HG03066 (cell line): ENCODE measurements around the gene FES.
A peak's percentile ranks its signal among the peaks of the same experiment; 100 is the strongest.
"Not testable (repeated sequence)": the region's sequence is repeated elsewhere in the genome, so short reads cannot be mapped to it uniquely, and the experiment has no call there.

Source experiments
- ATAC-seq: cut with Tn5 transposase; IDR thresholded peaks from one replicate; pipeline ENCODE4 v1.9.1; 2021; ENCODE audit warnings: low read depth; ENCODE audit not compliant: unreplicated experiment

Gene FES

DNA sequence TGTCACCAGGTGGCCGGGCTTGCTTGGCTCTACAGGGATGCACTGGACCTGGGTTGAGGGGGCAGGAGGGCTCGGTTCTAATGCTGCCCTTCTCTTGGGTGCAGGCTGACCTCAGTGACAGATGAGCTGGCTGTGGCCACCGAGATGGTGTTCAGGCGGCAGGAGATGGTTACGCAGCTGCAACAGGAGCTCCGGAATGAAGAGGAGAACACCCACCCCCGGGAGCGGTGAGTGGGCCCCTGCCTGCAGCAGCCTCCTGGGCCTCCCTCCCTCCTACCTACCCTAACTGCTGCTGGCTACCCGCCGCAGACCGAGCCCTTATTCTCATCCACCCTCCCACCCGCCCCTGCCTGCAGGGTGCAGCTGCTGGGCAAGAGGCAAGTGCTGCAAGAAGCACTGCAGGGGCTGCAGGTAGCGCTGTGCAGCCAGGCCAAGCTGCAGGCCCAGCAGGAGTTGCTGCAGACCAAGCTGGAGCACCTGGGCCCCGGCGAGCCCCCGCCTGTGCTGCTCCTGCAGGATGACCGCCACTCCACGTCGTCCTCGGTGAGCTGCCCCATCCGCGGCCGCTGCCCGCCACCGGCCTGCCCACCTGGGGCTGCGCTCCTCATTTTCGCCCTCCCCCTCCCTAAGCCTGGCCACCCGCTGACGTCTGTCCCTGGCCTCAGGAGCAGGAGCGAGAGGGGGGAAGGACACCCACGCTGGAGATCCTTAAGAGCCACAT lies 5.6 kb downstream of the FES start:
- ATAC-seq = no peak

DNA sequence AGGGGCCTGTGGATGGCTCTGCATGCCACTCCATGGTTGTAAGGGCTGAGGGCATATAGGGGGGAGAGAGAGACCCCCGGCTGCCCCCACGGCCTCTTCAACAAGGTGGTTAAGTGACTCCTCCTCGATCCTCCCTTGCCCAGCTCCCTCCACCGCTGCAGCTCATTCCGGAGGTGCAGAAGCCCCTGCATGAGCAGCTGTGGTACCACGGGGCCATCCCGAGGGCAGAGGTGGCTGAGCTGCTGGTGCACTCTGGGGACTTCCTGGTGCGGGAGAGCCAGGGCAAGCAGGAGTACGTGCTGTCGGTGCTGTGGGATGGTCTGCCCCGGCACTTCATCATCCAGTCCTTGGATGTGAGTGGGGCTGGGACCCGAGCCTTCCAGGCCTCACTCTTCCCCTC lies 6.5 kb downstream of the FES start:
- no peak for ATAC-seq

DNA sequence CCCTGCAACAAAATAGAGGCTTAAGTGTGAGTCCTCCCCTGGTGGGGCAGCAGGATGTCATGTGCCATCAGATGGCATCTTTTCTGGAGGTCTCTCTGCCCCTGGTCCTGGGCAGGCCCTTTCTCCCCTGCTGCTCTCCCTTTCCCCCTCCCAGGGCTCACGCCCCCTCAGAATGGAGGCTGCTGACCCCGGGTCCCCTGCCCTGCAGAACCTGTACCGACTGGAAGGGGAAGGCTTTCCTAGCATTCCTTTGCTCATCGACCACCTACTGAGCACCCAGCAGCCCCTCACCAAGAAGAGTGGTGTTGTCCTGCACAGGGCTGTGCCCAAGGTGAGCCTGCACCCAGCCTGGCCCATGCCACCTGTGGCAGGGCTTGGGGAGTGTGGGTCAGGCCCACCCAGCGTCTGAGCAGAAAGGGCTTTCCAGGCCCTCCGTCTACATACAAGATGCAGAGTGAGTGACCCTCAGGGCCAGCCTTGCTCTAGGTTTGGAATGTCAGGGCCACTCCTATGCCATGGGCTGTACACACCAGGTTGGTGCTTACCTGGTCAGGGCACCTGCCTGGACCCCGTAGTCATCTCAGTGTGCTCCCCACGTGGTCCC lies 7.1 kb downstream of the FES start:
- ATAC-seq = no peak

DNA sequence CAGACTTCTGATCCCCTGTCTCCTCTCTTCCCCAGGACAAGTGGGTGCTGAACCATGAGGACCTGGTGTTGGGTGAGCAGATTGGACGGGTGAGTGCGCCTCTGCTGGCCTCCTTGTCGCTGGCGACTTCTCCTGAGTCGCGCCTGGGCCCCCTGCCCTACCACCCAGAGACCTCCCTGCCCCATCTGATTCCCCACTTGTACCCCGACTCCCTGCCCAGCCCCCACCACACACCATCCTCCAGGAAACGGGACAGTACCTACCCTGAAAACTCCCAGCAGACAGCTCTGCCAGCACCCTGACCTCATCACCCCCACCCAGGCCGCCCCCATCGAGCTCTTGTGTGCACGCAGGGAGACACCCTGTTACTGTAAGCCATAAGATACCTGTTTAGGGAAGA lies 7.7 kb downstream of the FES start:
- no peak for ATAC-seq

DNA sequence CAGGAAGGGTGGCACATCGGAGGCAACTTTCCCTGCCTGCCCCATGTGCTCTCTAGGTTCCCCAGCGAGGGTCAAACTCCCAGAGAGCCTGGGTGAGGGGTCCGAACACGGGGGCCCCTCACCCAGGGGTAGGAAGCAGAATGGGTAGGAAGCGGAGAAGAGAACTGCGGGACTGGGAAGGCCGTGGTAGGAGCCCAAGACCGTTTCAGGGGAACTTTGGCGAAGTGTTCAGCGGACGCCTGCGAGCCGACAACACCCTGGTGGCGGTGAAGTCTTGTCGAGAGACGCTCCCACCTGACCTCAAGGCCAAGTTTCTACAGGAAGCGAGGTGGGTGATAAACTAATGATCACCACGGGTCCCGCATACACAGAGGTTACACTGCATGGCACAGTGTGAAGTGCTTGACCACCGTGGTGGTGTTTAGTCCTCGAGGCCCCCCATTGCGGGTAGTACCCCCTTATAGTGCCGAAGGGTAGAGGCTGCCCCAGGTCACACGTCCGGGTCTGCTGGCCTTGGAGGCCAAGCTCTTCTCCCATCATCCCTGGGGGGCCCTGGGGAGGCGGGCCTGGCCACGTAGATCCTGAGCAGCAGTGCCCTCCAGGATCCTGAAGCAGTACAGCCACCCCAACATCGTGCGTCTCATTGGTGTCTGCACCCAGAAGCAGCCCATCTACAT lies 8.3 kb downstream of the FES start:
- no peak for ATAC-seq

DNA sequence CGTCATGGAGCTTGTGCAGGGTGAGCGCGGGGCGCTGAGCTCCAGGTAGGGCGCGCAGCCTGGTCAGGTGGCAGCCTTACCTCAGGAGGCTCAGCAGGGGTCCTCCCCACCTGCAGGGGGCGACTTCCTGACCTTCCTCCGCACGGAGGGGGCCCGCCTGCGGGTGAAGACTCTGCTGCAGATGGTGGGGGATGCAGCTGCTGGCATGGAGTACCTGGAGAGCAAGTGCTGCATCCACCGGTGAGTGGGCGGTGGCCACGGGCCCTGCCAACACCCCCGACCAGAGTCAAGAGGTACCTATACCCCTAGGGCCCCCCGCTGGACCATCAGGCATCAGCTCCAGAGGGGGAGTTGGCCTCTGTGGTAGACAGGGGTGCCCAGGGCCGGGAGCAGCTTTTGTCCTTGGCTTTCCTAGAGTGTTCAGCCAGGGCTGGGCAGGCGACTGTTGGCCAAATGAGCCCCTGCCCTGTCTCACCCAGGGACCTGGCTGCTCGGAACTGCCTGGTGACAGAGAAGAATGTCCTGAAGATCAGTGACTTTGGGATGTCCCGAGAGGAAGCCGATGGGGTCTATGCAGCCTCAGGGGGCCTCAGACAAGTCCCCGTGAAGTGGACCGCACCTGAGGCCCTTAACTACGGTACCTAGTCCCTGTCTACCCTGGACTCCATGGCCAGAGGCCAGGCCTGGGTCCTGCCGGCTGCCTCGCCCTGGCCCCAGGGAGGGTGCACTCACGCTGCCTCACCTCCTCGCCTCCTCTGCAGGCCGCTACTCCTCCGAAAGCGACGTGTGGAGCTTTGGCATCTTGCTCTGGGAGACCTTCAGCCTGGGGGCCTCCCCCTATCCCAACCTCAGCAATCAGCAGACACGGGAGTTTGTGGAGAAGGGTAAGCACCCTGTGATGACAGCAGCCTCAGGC lies 9.1 kb downstream of the FES start:
- ATAC-seq = no peak

DNA sequence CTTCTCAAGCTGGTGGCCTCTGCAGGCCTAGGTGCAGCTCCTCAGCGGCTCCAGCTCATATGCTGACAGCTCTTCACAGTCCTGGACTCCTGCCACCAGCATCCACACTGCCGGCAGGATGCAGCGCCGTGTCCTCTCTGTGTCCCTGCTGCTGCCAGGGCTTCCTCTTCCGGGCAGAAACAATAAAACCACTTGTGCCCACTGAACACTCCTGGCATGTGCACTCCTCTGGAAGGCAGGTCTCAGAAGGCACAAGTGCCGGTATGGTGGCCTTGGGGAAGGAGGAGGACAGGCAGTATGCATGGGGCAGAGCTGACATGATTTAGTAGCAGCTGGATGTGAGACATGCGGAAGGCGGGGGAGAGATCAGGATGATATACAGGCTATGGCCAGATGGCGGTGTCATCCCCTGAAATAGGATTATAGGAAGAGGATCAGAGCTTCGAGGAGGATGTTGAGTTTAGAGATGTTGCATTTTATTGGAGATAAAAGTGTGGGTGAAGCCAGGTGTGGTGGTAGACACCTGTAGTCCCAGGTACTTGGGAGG lies 11.3 kb downstream of the FES start:
- no peak for ATAC-seq

DNA sequence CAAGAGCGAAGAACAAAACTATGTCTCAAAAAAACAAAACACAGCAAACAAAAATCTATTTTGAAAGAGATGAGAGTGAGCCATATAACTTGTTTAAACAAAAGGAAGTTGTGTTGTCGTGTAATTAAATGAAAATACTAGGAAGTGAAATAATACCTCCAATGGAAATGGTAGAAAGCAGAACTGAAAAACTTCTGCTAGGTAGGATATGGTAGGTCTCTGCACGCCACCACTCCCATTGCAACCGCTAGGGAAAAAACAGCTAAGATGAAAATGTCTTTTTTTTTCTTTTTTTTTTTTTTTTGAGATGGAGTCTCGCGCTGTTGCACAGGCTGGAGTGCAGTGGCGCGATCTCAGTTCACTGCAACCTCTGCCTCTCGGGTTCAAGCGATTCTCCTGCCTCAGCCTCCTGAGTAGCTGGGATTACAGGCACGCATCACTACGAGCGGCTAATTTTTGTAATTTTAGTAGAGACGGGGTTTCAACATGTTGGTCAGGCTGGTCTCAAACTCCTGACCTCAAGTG lies 12.9 kb downstream of the FES start:
- not testable (repeated sequence) for ATAC-seq

DNA sequence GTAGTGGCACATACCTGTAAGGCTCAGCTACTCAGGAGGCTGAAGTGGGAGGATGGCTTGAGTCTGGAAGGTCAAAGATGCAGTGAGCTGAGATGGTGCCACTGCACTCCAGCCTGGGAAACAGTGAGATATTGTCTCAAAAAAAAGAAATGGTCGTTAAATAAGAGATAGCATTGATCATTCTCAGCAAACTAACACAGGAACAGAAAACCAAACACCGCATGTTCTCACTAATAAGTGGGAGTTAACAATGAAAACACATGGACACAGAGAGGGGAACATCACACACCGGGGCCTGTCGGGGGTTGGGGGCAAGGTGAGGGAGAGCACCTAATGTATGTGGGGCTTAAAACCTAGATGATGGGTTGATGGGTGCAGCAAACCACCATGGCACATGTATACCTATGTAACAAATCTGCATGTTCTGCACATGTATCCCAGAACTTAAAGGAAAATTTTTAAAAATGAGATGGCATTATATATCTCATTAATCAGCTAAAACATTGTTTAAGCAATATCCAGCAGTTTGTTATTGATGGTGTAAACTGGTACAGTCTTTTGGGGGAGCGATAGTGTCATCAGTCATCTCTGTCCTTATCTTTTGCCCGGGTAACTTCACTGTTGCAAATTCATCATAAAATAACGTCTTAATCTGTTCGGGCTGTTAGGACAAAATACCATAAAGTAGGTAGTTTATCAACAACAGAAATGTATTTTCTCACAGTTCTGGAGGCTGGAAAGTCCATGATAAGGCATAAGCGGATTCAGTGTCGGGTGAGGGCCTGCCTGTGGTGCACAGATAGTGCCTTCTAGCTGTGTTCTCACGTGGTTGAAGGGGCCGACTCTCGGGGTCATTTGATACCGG lies 17.1 kb downstream of the FES start:
- ATAC-seq = no peak

DNA sequence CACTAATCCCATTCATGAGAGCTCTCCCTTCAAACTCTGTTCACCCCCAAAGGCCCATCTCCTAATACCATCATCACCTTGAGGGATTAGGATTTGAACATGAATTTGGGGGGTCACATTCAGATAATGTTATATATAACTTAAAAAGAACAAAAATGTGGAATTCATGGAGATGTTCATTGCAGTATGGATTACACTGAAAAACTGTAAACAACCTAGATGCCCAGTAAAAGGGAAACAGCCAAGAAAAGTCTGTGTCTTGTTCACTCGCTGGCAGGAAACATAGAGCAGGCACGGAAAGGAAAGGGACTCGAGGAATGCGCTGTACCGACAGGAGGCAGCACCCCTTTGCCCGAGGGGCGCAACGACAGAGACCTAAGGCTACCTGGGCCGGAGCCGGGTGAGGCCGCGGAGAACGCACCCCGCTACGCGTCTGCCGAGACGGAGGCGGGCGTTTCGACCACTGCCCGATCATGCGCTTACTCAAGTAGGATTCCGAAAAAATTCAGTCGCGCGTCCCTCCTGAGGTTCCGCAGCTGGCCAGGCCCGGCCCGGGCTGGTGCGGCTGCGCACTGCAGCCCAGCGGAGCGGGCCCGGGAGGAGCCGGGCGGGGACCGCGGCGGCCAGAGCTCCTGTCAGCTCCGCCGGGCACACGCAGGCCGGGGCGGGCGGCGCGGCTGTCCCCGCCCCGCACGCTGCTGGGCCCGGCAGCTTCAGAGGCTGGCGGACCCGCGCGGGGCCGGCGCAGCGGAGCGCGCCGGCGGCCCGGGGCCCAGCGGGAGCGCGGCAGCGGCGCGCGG lies 17.9 kb downstream of the FES start:
- ATAC-seq = peak; percentile 65

DNA sequence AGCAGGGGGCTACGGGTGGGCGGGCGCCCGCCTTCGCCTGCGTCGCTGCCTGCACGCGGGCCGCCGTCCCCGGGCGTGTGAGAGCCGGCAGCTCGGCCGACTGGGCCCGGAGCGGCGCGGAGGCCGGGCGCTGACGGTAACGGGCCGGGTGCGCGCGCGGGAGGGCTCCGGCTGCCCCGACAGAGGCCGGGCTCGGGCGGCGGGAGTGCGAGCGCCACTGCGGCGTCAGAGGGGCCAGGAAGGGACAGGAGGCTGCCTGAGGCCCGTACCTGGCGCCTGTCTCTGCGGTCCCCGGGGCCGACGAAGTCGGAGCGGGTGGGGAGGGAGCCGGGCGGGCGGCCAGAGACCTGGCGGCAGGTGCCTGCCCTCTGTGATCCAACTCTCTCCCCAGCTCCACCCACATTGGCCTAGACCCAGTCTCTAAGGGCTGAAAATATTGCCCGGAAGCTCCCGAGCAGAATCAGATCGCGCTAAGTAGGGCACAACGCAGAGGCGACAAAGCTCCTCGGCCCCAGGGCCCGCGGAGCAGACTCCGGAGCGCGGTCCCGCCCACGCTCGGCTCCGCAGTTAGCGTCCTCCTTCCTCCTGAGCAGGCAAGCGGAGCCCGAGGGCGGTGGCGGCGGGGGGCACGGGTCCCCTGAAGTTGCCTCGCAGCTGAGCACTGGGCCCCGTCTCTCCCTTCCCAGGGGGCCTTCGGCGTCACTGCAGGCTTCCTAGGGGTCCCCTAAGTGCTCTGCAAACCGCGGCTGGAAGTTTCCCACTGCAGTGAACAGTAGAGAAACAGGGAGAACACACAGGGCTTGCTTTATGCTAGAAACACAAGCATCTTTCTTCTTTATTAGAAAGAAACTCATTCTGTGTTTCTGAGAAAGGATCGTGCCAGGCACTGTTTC lies 18.8 kb downstream of the FES start, which contains the start of gene MAN2A2:
Gene MAN2A2 (plus strand): TSS at position 463 of the 893 bp plus-strand sequence. CDS start 906 bp downstream, outside the sequence.
- peak; percentile 59 for ATAC-seq

DNA sequence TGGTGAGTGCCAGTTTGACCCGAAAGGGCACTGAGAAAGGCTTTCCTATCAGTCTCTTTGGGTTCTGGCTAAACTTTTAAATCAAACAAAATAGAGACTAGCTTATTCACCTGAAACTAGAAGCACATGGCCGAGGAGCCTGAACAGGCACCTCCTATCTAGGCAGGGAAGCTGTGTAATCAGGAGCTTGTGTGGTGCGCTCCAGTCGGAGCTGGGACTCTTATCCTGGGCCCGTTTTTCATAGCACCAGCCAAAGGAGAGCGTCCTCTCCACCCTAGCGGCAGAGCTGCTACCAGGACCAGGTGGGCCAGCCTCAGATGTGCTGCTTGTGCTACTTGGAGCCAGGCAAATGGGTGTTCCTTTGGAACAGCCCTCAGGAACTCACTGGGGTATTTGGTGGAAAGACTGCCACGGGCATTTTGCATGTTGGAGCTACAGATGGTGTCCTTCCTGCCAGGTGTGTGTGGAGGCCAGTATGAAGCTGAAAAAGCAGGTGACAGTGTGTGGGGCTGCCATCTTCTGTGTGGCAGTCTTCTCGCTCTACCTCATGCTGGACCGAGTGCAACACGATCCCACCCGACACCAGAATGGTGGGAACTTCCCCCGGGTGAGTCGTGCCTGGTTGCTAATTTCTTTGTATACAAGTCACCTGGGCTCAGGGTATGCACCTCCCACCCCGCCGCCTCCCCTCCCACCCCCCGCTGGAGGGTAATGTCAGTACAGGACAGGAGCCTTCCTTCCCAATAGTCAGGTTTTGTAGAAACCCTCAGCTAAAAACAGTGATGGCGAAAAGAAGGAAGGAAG lies 19.6 kb downstream of the FES start:
- no peak for ATAC-seq

DNA sequence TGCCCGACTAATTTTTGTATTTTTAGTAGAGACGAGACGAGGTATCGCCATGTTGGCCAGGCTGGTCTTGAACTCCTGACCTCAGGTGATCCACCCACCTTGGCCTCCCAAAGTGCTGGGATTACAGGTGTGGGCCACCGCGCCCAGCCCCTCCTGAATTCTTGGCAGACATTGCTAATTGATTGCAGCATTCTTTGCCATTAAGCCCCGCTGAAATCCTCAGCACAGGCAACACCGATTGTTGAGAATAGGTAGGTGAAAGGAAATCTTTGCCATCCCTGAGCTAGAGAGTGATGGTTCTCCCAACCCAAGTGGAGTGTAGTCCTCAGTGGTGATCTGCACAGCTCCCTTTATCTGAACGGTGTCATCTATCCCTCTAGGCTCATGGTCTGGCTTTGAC lies 20.4 kb downstream of the FES start:
- ATAC-seq = no peak

DNA sequence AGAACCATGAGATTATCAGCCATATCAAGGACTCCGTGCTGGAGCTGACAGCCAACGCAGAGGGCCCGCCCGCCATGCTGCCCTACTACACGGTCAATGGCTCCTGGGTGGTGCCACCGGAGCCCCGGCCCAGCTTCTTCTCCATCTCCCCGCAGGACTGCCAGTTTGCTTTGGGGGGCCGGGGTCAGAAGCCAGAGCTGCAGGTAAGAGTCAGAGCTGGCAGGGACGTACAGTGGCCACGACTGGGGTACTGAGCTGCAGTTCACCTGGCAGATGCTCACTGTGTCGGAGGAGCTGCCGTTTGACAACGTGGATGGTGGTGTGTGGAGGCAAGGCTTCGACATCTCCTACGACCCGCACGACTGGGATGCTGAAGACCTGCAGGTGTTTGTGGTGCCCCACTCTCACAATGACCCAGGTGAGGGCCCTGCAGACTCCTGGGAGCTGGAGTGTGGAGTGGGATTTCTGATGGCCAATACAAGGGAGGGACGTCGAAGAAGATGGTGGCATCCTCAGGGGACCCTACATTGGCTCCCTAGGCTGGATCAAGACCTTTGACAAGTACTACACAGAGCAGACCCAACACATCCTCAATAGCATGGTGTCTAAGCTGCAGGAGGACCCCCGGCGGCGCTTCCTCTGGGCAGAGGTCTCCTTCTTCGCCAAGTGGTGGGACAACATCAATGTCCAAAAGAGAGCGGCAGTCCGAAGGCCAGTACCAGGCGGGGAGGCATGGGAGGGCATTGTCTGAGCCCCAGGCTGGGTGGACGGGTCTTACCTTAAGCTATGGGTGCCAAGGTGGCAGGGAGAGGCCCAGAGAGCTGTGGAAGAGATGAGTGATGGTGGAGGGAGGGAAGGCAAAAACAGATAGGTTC lies 21.2 kb downstream of the FES start:
- no peak for ATAC-seq

DNA sequence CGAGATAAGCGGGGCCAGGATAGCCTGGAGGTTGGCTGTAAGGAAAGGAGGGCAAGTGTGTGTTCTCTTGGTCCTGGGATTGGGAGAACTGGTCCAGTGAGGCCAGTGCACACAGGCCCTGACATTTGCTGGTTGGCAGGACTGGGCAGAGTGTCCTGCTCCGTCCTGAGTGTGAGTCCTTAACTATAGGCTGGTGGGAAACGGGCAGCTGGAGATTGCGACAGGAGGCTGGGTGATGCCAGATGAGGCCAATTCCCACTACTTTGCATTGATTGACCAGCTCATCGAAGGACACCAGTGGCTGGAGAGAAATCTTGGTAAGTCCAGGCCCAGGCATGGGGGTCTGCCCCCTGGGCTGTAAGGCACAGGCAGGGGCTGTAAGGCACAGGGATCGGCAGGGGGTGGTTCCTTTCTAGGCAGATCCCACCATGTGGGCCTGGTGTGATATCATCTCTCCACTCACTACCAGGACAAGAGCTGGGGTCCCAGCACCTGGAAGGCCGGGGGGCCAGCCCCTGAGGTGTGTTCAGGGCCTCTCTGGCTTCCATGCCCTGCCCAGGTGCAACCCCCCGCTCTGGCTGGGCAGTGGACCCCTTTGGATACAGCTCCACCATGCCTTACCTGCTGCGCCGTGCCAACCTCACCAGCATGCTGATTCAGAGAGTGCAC lies 22.0 kb downstream of the FES start:
- ATAC-seq = no peak
